Measurements from ENCODE around the gene SP6.

The SP6 gene

GRCh38 chr17:47895347-47895855 is 44.4 kb upstream of the SP6 start:
- H3K4me3 ChIP-seq (ENCODE audit: low read depth, low read length) = peak overlapping the region; percentile 95
- no peak for DNase-seq (ENCODE audit: low read depth)
- in situ Hi-C loops (cut with HindIII; ENCODE audit: low sequenced_read_pairs) = no loop called here
- TF ChIP-seq CTCF (IDR thresholded peaks at IDR 0.05; ENCODE audit: low read depth, low read length, missing control alignments) = no peak

- in situ Hi-C loops (cut with HindIII; ENCODE audit: low sequenced_read_pairs) = no loop called here
- H3K4me3 ChIP-seq (ENCODE audit: low read depth, low read length) = peak overlapping the region; percentile 95
- no peak for DNase-seq (ENCODE audit: low read depth)
- TF ChIP-seq CTCF (IDR thresholded peaks at IDR 0.05; ENCODE audit: low read depth, low read length, missing control alignments) = no peak
Measured at GRCh38 chr17:47894498-47895346, 43.8 kb upstream of the SP6 start.

GRCh38 chr17:47891545-47892088 is 40.7 kb upstream of the SP6 start:
- in situ Hi-C loops (cut with HindIII; ENCODE audit: low sequenced_read_pairs) = no loop called here
- TF ChIP-seq CTCF (IDR thresholded peaks at IDR 0.05; ENCODE audit: low read depth, low read length, missing control alignments) = no peak
- DNase-seq (ENCODE audit: low read depth) = no peak
- H3K4me3 ChIP-seq (ENCODE audit: low read depth, low read length) = no peak overlapping the region

- in situ Hi-C loops (cut with HindIII; ENCODE audit: low sequenced_read_pairs) = no loop called here
- peak; percentile 88 for TF ChIP-seq CTCF (IDR thresholded peaks at IDR 0.05; ENCODE audit: low read depth, low read length, missing control alignments)
- DNase-seq (ENCODE audit: low read depth) = peak; percentile 68
- no peak overlapping the region for H3K4me3 ChIP-seq (ENCODE audit: low read depth, low read length)
Measured at GRCh38 chr17:47889734-47890529, 39.0 kb upstream of the SP6 start.

- no peak for TF ChIP-seq CTCF (IDR thresholded peaks at IDR 0.05; ENCODE audit: low read depth, low read length, missing control alignments)
- H3K4me3 ChIP-seq (ENCODE audit: low read depth, low read length) = no peak overlapping the region
- in situ Hi-C loops (cut with HindIII; ENCODE audit: low sequenced_read_pairs) = no loop called here
- DNase-seq (ENCODE audit: low read depth) = no peak
Measured at GRCh38 chr17:47888293-47888692, 37.3 kb upstream of the SP6 start.

All from astrocyte of the cerebellum (primary cell).